ENCODE results near the gene UBE2J1.

GRCh38 chr6:89335164-89335563, 17.4 kb downstream of the UBE2J1 start:
- TF ChIP-seq CTCF (IDR thresholded peaks at IDR 0.05; ENCODE audit: poor library complexity, severe bottlenecking) (no peak), RAD21 (conservative IDR thresholded peaks at IDR 0.05) (no peak), POLR2AphosphoS5 (IDR thresholded peaks at IDR 0.05) (no peak), TAF1 (IDR thresholded peaks at IDR 0.05; ENCODE audit: low read depth) (no peak), EP300 (conservative IDR thresholded peaks at IDR 0.05; ENCODE audit: poor library complexity, severe bottlenecking) (no peak), MXI1 (conservative IDR thresholded peaks at IDR 0.05; ENCODE audit: poor library complexity, severe bottlenecking) (no peak)
- TF ChIP-seq, protein P1, sequence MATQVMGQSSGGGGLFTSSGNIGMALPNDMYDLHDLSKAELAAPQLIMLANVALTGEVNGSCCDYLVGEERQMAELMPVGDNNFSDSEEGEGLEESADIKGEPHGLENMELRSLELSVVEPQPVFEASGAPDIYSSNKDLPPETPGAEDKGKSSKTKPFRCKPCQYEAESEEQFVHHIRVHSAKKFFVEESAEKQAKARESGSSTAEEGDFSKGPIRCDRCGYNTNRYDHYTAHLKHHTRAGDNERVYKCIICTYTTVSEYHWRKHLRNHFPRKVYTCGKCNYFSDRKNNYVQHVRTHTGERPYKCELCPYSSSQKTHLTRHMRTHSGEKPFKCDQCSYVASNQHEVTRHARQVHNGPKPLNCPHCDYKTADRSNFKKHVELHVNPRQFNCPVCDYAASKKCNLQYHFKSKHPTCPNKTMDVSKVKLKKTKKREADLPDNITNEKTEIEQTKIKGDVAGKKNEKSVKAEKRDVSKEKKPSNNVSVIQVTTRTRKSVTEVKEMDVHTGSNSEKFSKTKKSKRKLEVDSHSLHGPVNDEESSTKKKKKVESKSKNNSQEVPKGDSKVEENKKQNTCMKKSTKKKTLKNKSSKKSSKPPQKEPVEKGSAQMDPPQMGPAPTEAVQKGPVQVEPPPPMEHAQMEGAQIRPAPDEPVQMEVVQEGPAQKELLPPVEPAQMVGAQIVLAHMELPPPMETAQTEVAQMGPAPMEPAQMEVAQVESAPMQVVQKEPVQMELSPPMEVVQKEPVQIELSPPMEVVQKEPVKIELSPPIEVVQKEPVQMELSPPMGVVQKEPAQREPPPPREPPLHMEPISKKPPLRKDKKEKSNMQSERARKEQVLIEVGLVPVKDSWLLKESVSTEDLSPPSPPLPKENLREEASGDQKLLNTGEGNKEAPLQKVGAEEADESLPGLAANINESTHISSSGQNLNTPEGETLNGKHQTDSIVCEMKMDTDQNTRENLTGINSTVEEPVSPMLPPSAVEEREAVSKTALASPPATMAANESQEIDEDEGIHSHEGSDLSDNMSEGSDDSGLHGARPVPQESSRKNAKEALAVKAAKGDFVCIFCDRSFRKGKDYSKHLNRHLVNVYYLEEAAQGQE (IDR thresholded peaks at IDR 0.05; ENCODE audit: borderline replicate concordance), result no peak
